K562 (cell line): ENCODE measurements around the gene SYNPO. TPM values are rescaled to one million over a fixed set of nuclear protein-coding genes. Genes with fewer than 3 reads are reported as not detected.
A peak's percentile ranks its signal among the peaks of the same experiment; 100 is the strongest.

ENCODE experiments used
- CTBP1 ChIP-seq: fragments of 450-650 bp; IDR thresholded peaks from 2 replicates; pipeline ENCODE4 v1.6.1; 2016; ENCODE audit warnings: borderline replicate concordance
- CXXC5 ChIP-seq: fragments of 250-450 bp; sonication (Bioruptor Pico); IDR thresholded peaks from 2 replicates; pipeline ENCODE4 v1.8.0; 2022; ENCODE audit warnings: inconsistent platforms, mild to moderate bottlenecking, moderate library complexity
- KDM5B ChIP-seq: fragments of 200-600 bp; sonication (generic); IDR thresholded peaks from 2 replicates; pipeline ENCODE4 v1.6.1; 2012; ENCODE audit warnings: low read depth, mild to moderate bottlenecking, moderate library complexity, low read length, control low read depth, inconsistent platforms; ENCODE audit not compliant: insufficient replicate concordance
- L3MBTL2 ChIP-seq: fragments of 450-650 bp; IDR thresholded peaks from 2 replicates; pipeline ENCODE4 v1.6.1; 2016; ENCODE audit warnings: mild to moderate bottlenecking, moderate library complexity
- POLR2AphosphoS5 ChIP-seq: IDR thresholded peaks from 2 replicates; pipeline ENCODE4 v1.6.1; 2011; ENCODE audit warnings: mild to moderate bottlenecking, low read depth, low read length, moderate library complexity; ENCODE audit not compliant: control insufficient read depth, insufficient read depth
- ZEB2 ChIP-seq: fragments of 450-650 bp; IDR thresholded peaks from 2 replicates; pipeline ENCODE4 v1.6.1; 2016
- ZNF12 ChIP-seq: sonication (generic); formaldehyde crosslinking; IDR thresholded peaks from 2 replicates; pipeline ENCODE4 v1.4.0; 2020; ENCODE audit warnings: mild to moderate bottlenecking, missing genetic modification reagents
- ZNF175 ChIP-seq: fragments of 200-800 bp; sonication (Bioruptor generic); IDR thresholded peaks from 2 replicates; pipeline ENCODE4 v1.6.1; 2016; ENCODE audit warnings: low read depth, mild to moderate bottlenecking, missing genetic modification characterization, missing compliant biosample characterization
- polyA plus RNA-seq, 8 experiments: library from polyadenylated mRNA; depleted of rRNA in 4 of 8; stranded (reverse) in 5 of 8; unstranded in 3 of 8; fragments of >200 nt; fragmentation: Nextera tagmentation in 2 of 8; fragmentation: Illumina TruSeq in 1 of 8; extraction: Ambion mirVana in 2 of 8; extraction: Trizol in 1 of 8; gene quantifications; 2 replicates each; pipeline versions ENCODE4 v1.2.1 to v1.2.3, GENCODE V29; 2011 to 2014; ENCODE audit warnings: inconsistent platforms in 1 of 8, missing spikeins in 1 of 8
- total RNA-seq, 7 experiments: library from RNA; depleted of rRNA in 6 of 7; stranded (reverse); fragments of >200 nt in 6 of 7; fragmentation: Illumina TruSeq in 2 of 7; extraction: Trizol in 2 of 7; gene quantifications; 2 replicates each; pipeline versions ENCODE4 v1.2.1 to v1.2.3, GENCODE V29; 2011 to 2021; ENCODE audit warnings: low replicate concordance in 1 of 7
- TF ChIP-seq, protein P1 (sequence below): fragments of 450-650 bp; IDR thresholded peaks from 2 replicates; pipeline ENCODE4 v1.6.1; 2016; ENCODE audit warnings: mild to moderate bottlenecking, moderate library complexity
- TF ChIP-seq, protein P2 (sequence below): fragments of 200-800 bp; sonication (Bioruptor generic); IDR thresholded peaks from 2 replicates; pipeline ENCODE4 v1.6.1; 2017; ENCODE audit warnings: missing genetic modification characterization, missing compliant biosample characterization
- TF ChIP-seq, protein P3 (sequence below): sonication (generic); formaldehyde crosslinking; IDR thresholded peaks from 2 replicates; pipeline ENCODE4 v1.9.0; 2022; ENCODE audit warnings: mild to moderate bottlenecking, missing genetic modification reagents

The SYNPO gene
- total and polyA plus RNA-seq, 9 of the 15 experiments (the other 6 are each of a cell fraction or from before 2014, with no cell fraction given), result 0.01 to 0.31 (median 0.03) TPM; not detected in 4

GRCh38 chr5:150656191-150657132 is 16.0 kb downstream of the SYNPO start (continued):
- TF ChIP-seq, protein P1, sequence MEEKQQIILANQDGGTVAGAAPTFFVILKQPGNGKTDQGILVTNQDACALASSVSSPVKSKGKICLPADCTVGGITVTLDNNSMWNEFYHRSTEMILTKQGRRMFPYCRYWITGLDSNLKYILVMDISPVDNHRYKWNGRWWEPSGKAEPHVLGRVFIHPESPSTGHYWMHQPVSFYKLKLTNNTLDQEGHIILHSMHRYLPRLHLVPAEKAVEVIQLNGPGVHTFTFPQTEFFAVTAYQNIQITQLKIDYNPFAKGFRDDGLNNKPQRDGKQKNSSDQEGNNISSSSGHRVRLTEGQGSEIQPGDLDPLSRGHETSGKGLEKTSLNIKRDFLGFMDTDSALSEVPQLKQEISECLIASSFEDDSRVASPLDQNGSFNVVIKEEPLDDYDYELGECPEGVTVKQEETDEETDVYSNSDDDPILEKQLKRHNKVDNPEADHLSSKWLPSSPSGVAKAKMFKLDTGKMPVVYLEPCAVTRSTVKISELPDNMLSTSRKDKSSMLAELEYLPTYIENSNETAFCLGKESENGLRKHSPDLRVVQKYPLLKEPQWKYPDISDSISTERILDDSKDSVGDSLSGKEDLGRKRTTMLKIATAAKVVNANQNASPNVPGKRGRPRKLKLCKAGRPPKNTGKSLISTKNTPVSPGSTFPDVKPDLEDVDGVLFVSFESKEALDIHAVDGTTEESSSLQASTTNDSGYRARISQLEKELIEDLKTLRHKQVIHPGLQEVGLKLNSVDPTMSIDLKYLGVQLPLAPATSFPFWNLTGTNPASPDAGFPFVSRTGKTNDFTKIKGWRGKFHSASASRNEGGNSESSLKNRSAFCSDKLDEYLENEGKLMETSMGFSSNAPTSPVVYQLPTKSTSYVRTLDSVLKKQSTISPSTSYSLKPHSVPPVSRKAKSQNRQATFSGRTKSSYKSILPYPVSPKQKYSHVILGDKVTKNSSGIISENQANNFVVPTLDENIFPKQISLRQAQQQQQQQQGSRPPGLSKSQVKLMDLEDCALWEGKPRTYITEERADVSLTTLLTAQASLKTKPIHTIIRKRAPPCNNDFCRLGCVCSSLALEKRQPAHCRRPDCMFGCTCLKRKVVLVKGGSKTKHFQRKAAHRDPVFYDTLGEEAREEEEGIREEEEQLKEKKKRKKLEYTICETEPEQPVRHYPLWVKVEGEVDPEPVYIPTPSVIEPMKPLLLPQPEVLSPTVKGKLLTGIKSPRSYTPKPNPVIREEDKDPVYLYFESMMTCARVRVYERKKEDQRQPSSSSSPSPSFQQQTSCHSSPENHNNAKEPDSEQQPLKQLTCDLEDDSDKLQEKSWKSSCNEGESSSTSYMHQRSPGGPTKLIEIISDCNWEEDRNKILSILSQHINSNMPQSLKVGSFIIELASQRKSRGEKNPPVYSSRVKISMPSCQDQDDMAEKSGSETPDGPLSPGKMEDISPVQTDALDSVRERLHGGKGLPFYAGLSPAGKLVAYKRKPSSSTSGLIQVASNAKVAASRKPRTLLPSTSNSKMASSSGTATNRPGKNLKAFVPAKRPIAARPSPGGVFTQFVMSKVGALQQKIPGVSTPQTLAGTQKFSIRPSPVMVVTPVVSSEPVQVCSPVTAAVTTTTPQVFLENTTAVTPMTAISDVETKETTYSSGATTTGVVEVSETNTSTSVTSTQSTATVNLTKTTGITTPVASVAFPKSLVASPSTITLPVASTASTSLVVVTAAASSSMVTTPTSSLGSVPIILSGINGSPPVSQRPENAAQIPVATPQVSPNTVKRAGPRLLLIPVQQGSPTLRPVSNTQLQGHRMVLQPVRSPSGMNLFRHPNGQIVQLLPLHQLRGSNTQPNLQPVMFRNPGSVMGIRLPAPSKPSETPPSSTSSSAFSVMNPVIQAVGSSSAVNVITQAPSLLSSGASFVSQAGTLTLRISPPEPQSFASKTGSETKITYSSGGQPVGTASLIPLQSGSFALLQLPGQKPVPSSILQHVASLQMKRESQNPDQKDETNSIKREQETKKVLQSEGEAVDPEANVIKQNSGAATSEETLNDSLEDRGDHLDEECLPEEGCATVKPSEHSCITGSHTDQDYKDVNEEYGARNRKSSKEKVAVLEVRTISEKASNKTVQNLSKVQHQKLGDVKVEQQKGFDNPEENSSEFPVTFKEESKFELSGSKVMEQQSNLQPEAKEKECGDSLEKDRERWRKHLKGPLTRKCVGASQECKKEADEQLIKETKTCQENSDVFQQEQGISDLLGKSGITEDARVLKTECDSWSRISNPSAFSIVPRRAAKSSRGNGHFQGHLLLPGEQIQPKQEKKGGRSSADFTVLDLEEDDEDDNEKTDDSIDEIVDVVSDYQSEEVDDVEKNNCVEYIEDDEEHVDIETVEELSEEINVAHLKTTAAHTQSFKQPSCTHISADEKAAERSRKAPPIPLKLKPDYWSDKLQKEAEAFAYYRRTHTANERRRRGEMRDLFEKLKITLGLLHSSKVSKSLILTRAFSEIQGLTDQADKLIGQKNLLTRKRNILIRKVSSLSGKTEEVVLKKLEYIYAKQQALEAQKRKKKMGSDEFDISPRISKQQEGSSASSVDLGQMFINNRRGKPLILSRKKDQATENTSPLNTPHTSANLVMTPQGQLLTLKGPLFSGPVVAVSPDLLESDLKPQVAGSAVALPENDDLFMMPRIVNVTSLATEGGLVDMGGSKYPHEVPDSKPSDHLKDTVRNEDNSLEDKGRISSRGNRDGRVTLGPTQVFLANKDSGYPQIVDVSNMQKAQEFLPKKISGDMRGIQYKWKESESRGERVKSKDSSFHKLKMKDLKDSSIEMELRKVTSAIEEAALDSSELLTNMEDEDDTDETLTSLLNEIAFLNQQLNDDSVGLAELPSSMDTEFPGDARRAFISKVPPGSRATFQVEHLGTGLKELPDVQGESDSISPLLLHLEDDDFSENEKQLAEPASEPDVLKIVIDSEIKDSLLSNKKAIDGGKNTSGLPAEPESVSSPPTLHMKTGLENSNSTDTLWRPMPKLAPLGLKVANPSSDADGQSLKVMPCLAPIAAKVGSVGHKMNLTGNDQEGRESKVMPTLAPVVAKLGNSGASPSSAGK, result 0 out of 2 replicates have a peak, but pooled peaks have one; percentile 21
- TF ChIP-seq, protein P2, sequence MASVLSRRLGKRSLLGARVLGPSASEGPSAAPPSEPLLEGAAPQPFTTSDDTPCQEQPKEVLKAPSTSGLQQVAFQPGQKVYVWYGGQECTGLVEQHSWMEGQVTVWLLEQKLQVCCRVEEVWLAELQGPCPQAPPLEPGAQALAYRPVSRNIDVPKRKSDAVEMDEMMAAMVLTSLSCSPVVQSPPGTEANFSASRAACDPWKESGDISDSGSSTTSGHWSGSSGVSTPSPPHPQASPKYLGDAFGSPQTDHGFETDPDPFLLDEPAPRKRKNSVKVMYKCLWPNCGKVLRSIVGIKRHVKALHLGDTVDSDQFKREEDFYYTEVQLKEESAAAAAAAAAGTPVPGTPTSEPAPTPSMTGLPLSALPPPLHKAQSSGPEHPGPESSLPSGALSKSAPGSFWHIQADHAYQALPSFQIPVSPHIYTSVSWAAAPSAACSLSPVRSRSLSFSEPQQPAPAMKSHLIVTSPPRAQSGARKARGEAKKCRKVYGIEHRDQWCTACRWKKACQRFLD (CRISPR knock-in tag), result peak; percentile 41; the same call in 1 of the 2 replicates
- TF ChIP-seq CTBP1 (peak; percentile 41; the same call in 1 of the 2 replicates), ZNF175 (CRISPR knock-in tag) (no peak), ZNF12 (no peak), CXXC5 (CRISPR knock-in tag) (peak; percentile 80), ZEB2 (no peak), L3MBTL2 (peak; percentile 80), POLR2AphosphoS5 (no peak), KDM5B (no peak)
- TF ChIP-seq, protein P3, sequence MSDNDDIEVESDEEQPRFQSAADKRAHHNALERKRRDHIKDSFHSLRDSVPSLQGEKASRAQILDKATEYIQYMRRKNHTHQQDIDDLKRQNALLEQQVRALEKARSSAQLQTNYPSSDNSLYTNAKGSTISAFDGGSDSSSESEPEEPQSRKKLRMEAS (CRISPR knock-in tag), result peak; percentile 73
